Upper lobe of left lung (tissue), 6 donors: ENCODE results near the gene PFN1. TPM values are rescaled to one million over a fixed set of nuclear protein-coding genes. Genes with fewer than 3 reads are reported as not detected.

Source experiments
- ATAC-seq, 2 donors: fragments of 200-7000 bp; cut with Tn5 transposase; one replicate each; pipeline ENCODE4 v1.9.1; 2022; ENCODE audit warnings: mild to moderate bottlenecking in 2 of 2, moderate library complexity in 2 of 2; ENCODE audit not compliant: low FRiP score in 2 of 2
- DNase-seq, 2 donors: peaks; one replicate each; pipeline ENCODE4 v3.0.0-alpha.2; 2019 to 2020
- H3K27ac ChIP-seq, 4 donors: fragments of 200-600 bp; sonication (generic); one replicate each; pipeline ENCODE4 v1.5.1; 2016 to 2019
- H3K27me3 ChIP-seq, 4 donors: fragments of 200-600 bp; sonication (generic); one replicate each; pipeline ENCODE4 v1.5.1; 2017 to 2019
- H3K36me3 ChIP-seq, 4 donors: fragments of 200-600 bp; sonication (generic); one replicate each; pipeline ENCODE4 v1.5.1; 2016 to 2019
- H3K4me1 ChIP-seq, 4 donors: fragments of 200-600 bp; sonication (generic); one replicate each; pipeline ENCODE4 v1.5.1; 2018 to 2019
- H3K4me3 ChIP-seq, 4 donors: fragments of 200-600 bp; sonication (generic); one replicate each; pipeline ENCODE4 v1.5.1; 2017 to 2019; ENCODE audit warnings: mild to moderate bottlenecking in 2 of 4, moderate library complexity in 1 of 4
- H3K9me3 ChIP-seq, 4 donors: fragments of 200-600 bp; sonication (generic); one replicate each; pipeline ENCODE4 v1.5.1; 2018 to 2019
- EP300 ChIP-seq, 4 donors: sonication (generic); formaldehyde crosslinking; IDR thresholded peaks; one replicate each; pipeline ENCODE4 v1.5.1; 2017; ENCODE audit warnings: antibody characterized with exemption in 4 of 4, control low read depth in 2 of 4
- POLR2A ChIP-seq, 4 donors: fragments of 450-650 bp; IDR thresholded peaks; one replicate each; pipeline ENCODE4 v1.5.1; 2016 to 2017; ENCODE audit warnings: antibody characterized with exemption in 4 of 4, mild to moderate bottlenecking in 2 of 4
- POLR2AphosphoS5 ChIP-seq, 2 donors: sonication (generic); formaldehyde crosslinking; IDR thresholded peaks; one replicate each; pipeline ENCODE4 v1.5.1; 2017; ENCODE audit warnings: antibody characterized with exemption in 2 of 2
- WGBS, 2 donors: methylation state at CpG; one replicate each; pipeline ENCODE4 v1.1.5; 2017 to 2018; 5-methylcytosine and 5-hydroxymethylcytosine counted together
- total RNA-seq, 6 donors: library from RNA; depleted of rRNA in 4 of 6; stranded (reverse); fragments of >200 nt in 4 of 6; gene quantifications; one replicate each; pipeline versions ENCODE4 v1.1.0 to v1.2.1, GENCODE V29; 2016 to 2021
- TF ChIP-seq, protein P1 (sequence below), 6 experiments: fragments of 450-650 bp in 4 of 6; fragments of 200-600 bp in 2 of 6; sonication (generic) in 2 of 6; IDR thresholded peaks; one replicate each; pipeline ENCODE4 v1.5.1; 2016 to 2019; ENCODE audit warnings: antibody characterized with exemption in 6 of 6
- donor health status: DM: no; HTN: no; CAD: no; lungs with moderate emphysema.
- donor health status: DM: no; HTN: yes; CAD: no; lungs with severe emphysema.

The PFN1 gene
- total RNA-seq, 6 donors from 2014 or later, result 403 to 814 (median 641) TPM

DNA sequence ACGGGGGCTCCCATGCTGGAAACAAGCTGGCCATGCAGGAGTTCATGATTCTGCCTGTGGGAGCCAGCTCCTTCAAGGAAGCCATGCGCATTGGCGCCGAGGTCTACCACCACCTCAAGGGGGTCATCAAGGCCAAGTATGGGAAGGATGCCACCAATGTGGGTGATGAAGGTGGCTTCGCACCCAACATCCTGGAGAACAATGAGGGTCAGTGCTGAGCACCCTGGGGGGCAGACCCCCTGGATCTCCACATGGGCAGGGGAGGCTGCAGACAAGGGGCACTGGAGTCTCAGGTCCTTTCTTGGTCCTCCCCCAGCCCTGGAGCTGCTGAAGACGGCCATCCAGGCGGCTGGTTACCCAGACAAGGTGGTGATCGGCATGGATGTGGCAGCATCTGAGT, 6.8 kb upstream of the PFN1 start:
- Histone ChIP-seq H3K36me3 (peaks cover 9 to 22% (median 16%) of the 10 kb centered on the region in 4 donors), H3K4me3 (no peak overlapping the region), H3K27ac (no peak overlapping the region), H3K4me1 (peaks cover 8 to 14% (median 13%) of the 10 kb centered on the region in 4 donors), H3K27me3 (no peaks in the 10 kb centered on the region), H3K9me3 (no peaks in the 10 kb centered on the region)
- TF ChIP-seq, protein P1, sequence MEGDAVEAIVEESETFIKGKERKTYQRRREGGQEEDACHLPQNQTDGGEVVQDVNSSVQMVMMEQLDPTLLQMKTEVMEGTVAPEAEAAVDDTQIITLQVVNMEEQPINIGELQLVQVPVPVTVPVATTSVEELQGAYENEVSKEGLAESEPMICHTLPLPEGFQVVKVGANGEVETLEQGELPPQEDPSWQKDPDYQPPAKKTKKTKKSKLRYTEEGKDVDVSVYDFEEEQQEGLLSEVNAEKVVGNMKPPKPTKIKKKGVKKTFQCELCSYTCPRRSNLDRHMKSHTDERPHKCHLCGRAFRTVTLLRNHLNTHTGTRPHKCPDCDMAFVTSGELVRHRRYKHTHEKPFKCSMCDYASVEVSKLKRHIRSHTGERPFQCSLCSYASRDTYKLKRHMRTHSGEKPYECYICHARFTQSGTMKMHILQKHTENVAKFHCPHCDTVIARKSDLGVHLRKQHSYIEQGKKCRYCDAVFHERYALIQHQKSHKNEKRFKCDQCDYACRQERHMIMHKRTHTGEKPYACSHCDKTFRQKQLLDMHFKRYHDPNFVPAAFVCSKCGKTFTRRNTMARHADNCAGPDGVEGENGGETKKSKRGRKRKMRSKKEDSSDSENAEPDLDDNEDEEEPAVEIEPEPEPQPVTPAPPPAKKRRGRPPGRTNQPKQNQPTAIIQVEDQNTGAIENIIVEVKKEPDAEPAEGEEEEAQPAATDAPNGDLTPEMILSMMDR (IDR thresholded peaks at IDR 0.05), result no peak
- TF ChIP-seq POLR2A (IDR thresholded peaks at IDR 0.05), result no peak
- TF ChIP-seq EP300 (IDR thresholded peaks at IDR 0.05), result no peak
- no peak for TF ChIP-seq POLR2AphosphoS5 (IDR thresholded peaks at IDR 0.05)
- no peak for ATAC-seq
- WGBS, 2 donors, result 86 to 96% methylated on average over 1 to 8 of the region's 8 CpGs
- DNase-seq, result no peak

GRCh38 chr17:4953451-4953961, 5.2 kb upstream of the PFN1 start:
- Histone ChIP-seq H3K36me3 (peaks cover 0 to 6% (median 2%) of the 10 kb centered on the region in 4 donors), H3K9me3 (no peaks in the 10 kb centered on the region), H3K27me3 (no peaks in the 10 kb centered on the region), H3K4me3 (no peak overlapping the region), H3K4me1 (peaks cover 9 to 21% (median 15%) of the 10 kb centered on the region in 4 donors), H3K27ac (peak overlapping the region in 2 of 4 donors; percentile 19 to 35)
- WGBS, 2 donors, result 67 to 81% methylated on average over 3 to 13 of the region's 14 CpGs
- DNase-seq (no peak), ATAC-seq (no peak)
- TF ChIP-seq POLR2AphosphoS5 (IDR thresholded peaks at IDR 0.05) (no peak), POLR2A (IDR thresholded peaks at IDR 0.05) (no peak), EP300 (IDR thresholded peaks at IDR 0.05) (no peak)
- TF ChIP-seq, protein P1 (IDR thresholded peaks at IDR 0.05), result no peak

DNA sequence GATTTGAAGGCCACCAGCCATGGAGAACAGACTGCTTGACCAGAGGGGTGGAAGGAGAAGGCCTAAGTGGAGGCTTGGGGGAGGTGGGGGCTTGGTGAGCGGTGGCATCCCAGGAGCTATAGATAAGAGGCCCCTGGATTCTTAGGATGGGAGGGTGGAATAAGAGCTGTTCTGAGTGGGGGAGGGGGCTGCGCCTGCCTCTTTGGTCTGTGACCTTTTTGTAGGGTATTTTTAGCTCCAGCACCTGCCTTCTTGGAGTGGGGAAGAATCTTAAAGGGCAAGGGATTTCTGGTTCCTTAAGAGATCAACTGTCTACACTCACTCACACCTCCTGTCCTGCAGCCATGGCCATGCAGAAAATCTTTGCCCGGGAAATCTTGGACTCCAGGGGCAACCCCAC, 3.2 kb upstream of the PFN1 start:
- Histone ChIP-seq H3K4me3 (no peak overlapping the region), H3K27ac (peak overlapping the region in 1 of 4 donors; percentile 99), H3K4me1 (peaks cover 15 to 27% (median 21%) of the 10 kb centered on the region in 4 donors), H3K9me3 (no peaks in the 10 kb centered on the region), H3K36me3 (peaks cover 0 to under 1% (median 0%) of the 10 kb centered on the region in 4 donors), H3K27me3 (no peaks in the 10 kb centered on the region)
- no peak for TF ChIP-seq POLR2AphosphoS5 (IDR thresholded peaks at IDR 0.05)
- TF ChIP-seq, protein P1 (IDR thresholded peaks at IDR 0.05), result no peak
- no peak for TF ChIP-seq EP300 (IDR thresholded peaks at IDR 0.05)
- TF ChIP-seq POLR2A (IDR thresholded peaks at IDR 0.05), result no peak
- no peak for DNase-seq
- 90 to 100% methylated on average over 2 to 3 of the region's 3 CpGs for WGBS, 2 donors
- no peak for ATAC-seq

GRCh38 chr17:4950746-4951204, 2.4 kb upstream of the PFN1 start, which contains the start of gene ENO3:
Gene ENO3, plus strand, starts transcription at chr17:4951119. Its CDS starts 711 bp downstream, at chr17:4951830.
- Histone ChIP-seq H3K27me3 (no peaks in the 10 kb centered on the region), H3K36me3 (peaks cover 0 to 8% (median 5%) of the 10 kb centered on the region in 4 donors), H3K27ac (peak within 1 kb of the TSS; percentile 97 to 100 (median 98)), H3K4me3 (peak within 1 kb of the TSS; percentile 49 to 100 (median 96)), H3K4me1 (peaks cover 22 to 34% (median 28%) of the 10 kb centered on the region in 4 donors), H3K9me3 (no peaks in the 10 kb centered on the region)
- WGBS, 2 donors, result 32 to 37% methylated on average over 7 of the region's 7 CpGs
- ATAC-seq (no peak), DNase-seq (no peak)
- TF ChIP-seq POLR2A (IDR thresholded peaks at IDR 0.05), result no peak
- TF ChIP-seq, protein P1 (IDR thresholded peaks at IDR 0.05), result no peak
- TF ChIP-seq EP300 (IDR thresholded peaks at IDR 0.05), result no peak
- no peak for TF ChIP-seq POLR2AphosphoS5 (IDR thresholded peaks at IDR 0.05)
